CD4-positive, alpha-beta T cell treated with Interleukin-21 for 1 hour (primary cell): Measurements from ENCODE around the gene SH2B2.
A peak's percentile ranks its signal among the peaks of the same experiment; 100 is the strongest.
"Not testable (repeated sequence)": the region's sequence is repeated elsewhere in the genome, so short reads cannot be mapped to it uniquely, and the experiment has no call there.

Source experiments
- DNase-seq: peaks from one replicate; pipeline ENCODE4 v3.0.0-alpha.2; 2020

SH2B2 gene

GRCh38 chr7:102337420-102337819 lies 50.8 kb downstream of the SH2B2 start:
- not testable (repeated sequence) for DNase-seq

- not testable (repeated sequence) for DNase-seq
Observed at GRCh38 chr7:102340599-102341368, 54.1 kb downstream of the SH2B2 start.

- not testable (repeated sequence) for DNase-seq
Observed at GRCh38 chr7:102346983-102347382, 60.3 kb downstream of the SH2B2 start.

GRCh38 chr7:102356344-102356743 lies 69.7 kb downstream of the SH2B2 start, which contains the start of gene SPDYE6:
TSS of gene SPDYE6 (minus strand) at chr7:102356444. CDS start at chr7:102356023, 421 bp downstream.
- not testable (repeated sequence) for DNase-seq

GRCh38 chr7:102363549-102364393 lies 77.1 kb downstream of the SH2B2 start:
- peak; percentile 98 for DNase-seq

- peak; percentile 2 for DNase-seq
Observed at GRCh38 chr7:102364394-102364886, 77.8 kb downstream of the SH2B2 start.

GRCh38 chr7:102365390-102365789 lies 78.7 kb downstream of the SH2B2 start:
- not testable (repeated sequence) for DNase-seq

- DNase-seq = not testable (repeated sequence)
Observed at GRCh38 chr7:102370038-102370437, 83.4 kb downstream of the SH2B2 start.
